NCI-H1436 treated with DMSO at 0.1 percent for 48 hours (cell line): Measurements from ENCODE around the gene CYBRD1.
"Not testable (repeated sequence)": the region's sequence is repeated elsewhere in the genome, so short reads cannot be mapped to it uniquely, and the experiment has no call there.

Source experiments
- DNase-seq: peaks from one replicate; lab custom pipeline; 2025; lab: John Stamatoyannopoulos, UW

Gene CYBRD1

DNA sequence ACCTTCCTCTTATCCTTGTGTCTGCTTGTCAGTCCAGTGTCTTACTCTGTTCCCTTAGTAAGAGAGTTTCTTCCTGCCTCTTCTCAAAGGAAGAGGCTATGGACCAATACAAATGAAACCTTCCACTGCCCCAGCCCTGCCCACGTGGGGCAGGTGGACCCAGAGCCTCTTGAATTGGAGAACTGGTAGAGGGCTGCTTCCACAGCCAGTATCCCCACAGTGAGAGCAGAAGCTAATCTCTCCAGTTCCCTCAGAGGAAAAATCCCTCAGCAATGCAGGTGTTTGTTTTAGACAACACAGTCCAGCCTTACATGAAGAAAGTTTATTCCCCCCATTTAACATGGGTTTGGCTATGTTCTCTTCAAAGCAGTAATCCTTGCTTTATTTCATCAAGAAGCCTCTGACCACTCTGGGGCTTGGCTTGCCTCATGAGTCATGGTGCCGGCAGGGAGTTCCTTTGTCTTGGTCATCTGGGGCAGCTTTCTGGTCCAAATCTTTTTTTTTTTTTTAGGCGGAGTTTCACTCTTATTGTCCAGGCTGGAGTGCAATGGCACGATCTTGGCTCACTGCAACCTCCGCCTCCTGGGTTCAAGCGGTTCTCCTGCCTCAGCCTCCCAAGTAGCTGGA is 6.5 kb upstream of the CYBRD1 start:
- no peak for DNase-seq

DNA sequence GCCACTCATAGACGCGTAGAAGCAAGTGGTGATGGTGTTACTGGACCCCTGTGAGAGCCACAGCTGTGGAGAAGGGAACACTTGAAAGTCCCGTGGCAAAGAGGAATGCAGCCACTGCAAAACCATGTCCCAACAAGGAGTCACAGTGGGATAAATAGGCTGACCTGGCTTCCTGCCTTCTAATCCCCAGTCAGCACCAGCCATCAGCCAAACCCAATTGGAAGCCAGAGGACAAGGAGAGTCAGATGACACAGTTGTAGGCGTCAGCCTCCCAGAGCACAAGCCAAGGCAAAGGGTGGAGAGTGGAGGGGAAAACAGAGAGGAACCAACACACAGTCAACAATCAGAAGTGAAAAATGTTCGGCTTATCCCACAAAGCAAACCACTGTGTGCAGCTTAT is 5.5 kb upstream of the CYBRD1 start:
- no peak for DNase-seq

DNA sequence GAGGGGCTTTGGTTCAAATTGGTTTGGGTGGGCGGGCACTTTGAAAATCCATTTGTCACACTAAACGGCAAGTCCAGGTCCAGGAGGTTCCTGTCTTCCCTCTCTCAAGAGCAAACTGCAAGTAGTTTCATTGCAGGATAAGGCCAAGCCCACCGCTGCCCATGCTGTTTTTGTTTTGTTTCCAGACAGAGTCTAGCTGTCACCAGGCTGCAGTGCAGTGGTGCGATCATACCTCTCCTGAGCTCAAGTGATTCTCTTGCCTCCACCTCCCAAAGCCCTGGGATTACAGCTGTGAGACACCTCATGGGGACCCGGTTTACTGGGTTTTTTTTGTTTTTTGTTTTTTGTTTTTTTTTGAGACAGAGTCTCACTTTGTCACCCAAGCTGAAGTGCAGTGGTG is 1.8 kb upstream of the CYBRD1 start:
- DNase-seq, result no peak

- DNase-seq, result no peak
These were observed 768 bp upstream of the CYBRD1 start for GRCh38 chr2:171521361-171522051.

- DNase-seq, result no peak
These were observed 464 bp downstream of the CYBRD1 start for GRCh38 chr2:171522788-171523087.

DNA sequence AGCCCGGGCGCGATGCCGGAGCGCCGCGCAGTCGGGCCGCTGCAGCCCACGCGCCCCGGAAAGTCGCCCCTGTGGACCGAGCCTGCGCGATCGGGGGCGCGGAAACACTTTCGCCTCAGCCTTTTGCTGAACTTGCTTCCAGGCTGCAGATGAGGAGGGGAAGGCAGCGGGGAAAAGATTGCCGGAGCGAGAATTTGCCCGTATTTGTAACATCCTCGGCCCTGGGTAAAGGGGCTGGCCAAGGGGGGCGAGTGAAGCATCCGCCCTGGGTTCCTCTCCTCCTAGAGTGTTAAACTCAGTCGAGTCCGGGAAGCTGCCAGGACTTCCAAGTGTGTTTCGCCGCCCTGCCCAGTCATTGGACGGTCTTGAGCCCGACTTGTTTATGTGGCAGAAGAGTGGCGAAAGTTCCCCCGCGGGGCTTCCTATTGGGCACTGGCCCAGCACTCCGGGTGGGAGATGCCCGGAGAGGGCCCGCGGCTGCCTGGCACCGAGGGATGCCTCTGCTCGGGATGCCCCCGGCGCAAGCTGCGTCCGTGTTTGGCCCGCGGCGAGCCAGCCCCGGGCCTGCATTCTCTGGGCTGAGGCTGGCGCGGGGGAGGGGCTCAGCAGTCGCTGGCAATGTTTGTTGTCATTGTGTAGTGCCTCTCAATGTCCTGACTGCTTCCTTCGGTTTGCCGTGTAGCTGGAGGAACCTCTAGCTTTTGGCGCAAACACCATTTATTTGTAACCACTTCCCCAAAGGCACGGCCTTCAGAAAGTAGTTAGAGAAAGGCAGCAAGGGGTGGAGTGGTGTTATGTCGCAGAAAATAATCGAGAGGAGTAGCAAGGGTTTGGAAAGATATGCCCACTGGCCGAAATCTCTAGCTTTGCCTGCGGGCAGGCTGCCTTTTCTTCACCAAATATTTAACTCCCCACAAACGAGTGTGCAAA is 1.1 kb downstream of the CYBRD1 start:
- no peak for DNase-seq

GRCh38 chr2:171524018-171524401 is 1.7 kb downstream of the CYBRD1 start:
- DNase-seq, result no peak

DNA sequence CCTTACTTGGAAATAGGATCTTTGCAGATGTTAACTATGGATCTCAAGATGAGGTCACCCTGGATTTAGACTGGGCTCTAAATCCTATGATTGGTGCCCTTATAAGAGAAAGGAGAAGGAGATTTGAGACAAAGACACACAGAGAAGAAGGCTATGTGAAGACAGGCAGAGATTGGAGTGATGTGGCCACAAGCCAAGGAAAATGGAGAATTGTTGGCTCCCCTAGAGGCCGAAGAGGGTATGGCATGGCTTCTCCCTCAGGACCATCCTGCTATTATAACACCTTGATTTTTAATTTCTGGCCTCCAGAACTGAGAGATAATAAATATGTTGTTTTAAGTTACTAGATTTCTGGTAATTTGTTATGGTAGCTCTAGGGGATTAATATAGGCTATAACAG is 7.6 kb downstream of the CYBRD1 start:
- DNase-seq, result no peak

DNA sequence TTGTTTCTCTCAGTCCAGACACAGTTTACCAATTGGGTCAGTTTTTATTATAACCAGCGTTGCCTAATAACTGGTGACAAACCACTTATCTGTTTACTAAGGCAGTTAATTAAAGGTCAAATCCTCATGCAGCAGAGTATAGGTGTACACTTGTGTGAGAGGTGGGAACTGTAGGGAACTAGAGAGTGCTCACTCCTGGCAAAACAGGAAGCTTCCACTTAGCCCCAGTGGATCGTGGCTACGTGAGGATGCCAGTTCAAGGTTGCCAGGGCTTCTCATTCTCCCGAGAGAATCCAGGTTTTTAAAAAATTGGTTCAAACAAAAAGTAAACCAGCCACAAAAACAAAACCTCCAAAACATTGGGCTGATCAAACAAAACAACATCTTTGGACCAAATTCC is 8.1 kb downstream of the CYBRD1 start:
- DNase-seq, result no peak

GRCh38 chr2:171530859-171531258 is 8.6 kb downstream of the CYBRD1 start:
- DNase-seq, result not testable (repeated sequence)

DNA sequence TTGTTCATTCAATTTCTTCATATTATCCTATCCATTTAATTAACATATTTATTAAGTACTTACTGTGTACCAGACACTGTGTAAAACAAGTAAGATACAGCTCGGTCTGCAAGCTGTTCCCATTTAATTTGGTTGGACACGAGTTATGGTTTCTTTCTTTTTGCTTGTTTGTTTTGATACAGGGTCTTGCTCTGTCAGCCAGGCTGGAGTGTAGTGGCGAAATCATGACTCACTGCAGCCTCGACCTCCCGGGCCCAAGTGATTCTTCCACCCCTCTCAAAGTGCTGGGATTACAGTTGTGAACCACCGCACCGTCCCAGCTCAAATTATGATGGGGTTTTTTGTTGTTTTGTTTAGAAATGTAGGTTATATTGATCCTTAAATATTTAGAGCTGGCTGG is 9.0 kb downstream of the CYBRD1 start:
- DNase-seq, result no peak

GRCh38 chr2:171531836-171532450 is 9.7 kb downstream of the CYBRD1 start:
- DNase-seq, result no peak

DNA sequence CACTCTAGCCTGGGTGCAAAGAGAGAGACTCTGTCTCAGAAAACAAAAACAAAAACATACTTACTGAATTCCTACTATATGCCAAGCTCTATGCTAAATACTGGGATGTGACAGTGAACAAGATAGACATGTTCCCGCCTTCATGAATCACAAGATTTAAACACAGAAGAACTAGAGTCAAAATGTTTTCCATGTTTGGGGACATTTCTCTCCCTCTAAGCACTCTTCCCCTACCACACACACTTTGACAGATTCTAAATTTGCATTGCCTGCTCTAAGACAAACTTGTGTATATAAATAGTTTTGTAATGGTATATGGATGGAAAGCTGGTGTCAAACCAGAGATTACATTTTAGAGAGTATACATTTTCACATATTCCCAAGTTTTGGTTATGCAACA is 11.1 kb downstream of the CYBRD1 start:
- DNase-seq, result no peak

DNA sequence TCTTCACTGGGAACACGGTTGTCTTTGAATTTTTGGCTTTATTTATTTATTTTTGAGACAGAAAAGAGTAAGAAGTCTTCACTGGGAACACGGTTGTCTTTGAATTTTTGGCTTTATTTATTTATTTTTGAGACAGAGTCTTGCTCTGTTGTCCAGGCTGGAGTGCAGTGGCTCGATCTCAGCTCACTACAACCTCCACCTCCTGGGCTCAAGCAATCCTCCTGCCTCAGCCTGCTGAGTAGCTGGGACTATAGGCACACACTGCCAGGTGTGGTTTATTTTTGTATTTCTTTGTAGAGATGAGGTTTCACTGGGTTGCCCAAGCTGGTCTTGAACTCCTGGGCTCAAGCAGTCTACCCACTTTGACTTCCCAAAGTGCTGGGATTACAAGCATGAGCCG is 13.3 kb downstream of the CYBRD1 start:
- not testable (repeated sequence) for DNase-seq

DNA sequence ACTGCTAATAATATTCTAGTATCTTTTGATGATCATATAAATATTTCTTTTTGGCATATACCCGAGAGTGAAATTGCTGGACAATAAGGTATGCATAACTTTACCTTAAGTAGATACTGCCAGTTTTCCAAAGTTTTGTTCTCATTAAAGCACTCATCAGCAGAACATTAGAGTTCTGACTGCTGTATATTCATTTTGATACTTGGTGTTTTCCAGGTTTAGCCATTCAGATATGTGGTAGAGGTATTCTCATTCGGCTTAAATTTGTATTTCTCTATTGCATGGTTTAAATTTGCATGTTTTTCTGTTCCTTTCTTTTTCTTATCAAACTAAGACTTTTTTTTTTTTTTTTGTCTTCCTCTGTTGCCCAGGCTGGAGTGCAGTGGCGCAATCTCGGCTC is 18.2 kb downstream of the CYBRD1 start:
- no peak for DNase-seq

GRCh38 chr2:171541202-171541887 is 19.1 kb downstream of the CYBRD1 start:
- DNase-seq, result no peak

GRCh38 chr2:171545086-171545485 is 22.8 kb downstream of the CYBRD1 start:
- DNase-seq, result no peak

DNA sequence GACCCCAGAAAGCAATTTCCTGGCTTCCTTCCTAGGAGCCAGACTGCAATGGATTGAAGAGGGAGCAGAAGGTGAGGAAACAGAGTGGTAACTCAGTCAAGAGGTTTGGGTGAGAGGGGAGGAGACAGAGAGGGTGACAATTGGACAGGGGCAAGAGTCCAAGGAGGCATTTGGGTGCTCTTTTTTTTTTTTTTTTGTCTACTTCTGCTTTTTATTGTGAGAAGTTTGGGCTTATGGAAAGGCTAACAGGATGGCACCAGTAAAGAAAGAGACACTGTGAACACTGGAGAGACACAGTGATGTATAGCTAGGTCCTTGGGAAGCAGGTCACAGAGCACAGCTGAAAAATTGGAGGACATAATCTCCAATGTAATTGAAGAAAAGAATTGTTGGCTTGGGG is 25.0 kb downstream of the CYBRD1 start:
- DNase-seq, result no peak

DNA sequence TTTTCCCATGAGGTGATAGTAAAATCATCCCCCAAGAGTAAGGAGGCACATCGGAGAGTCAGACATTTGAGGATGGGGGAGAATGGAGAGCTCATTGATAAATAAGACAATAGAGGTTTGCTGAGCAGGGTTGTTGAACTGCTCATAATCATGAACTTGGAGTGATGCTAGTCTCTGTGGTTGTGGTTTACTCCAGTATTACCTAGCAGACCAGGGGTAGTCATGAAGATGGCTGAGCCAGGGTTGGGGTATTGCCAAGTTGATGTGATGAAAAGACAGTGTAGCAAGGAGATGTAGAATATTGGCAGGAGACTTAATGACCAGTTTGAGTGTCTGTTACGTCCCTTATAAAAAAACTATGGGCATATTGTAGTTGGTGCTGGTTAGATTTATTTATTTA is 25.4 kb downstream of the CYBRD1 start:
- DNase-seq, result no peak

GRCh38 chr2:171550613-171551012 is 28.3 kb downstream of the CYBRD1 start:
- no peak for DNase-seq

- DNase-seq, result no peak
These were observed 29.6 kb downstream of the CYBRD1 start for GRCh38 chr2:171551836-171552235.

DNA sequence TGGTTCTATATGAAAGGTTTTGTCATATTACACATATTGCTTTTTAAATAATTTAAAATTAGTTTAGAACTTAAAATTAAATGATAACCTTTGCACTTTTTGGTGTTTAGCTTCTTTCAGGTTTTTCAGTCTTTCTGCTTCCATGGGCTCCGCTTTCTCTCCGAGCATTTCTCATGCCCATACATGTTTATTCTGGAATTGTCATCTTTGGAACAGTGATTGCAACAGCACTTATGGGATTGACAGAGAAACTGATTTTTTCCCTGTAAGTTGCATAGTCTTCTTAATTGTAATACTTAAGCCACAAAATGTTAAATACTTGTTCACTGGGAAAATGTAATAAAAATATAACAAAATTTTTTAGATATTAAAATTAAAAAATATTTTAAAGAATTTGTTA is 31.0 kb downstream of the CYBRD1 start:
- no peak for DNase-seq
